ENCODE results near the gene CHI3L1. TPM values are rescaled to one million over a fixed set of nuclear protein-coding genes. Genes with fewer than 3 reads are reported as not detected.
A peak's percentile ranks its signal among the peaks of the same experiment; 100 is the strongest.

Gene CHI3L1
- total and polyA plus RNA-seq, 2 donors from 2014 or later, result 49.5 to 96.6 TPM

GRCh38 chr1:203215573-203215972 lies 29.1 kb upstream of the CHI3L1 start:
- FAIRE-seq, result no peak
- intact Hi-C loops (cut with DNase I), result loop anchor here (5.0 kb wide), 2 partner anchors 98 to 173 kb away; no protein-coding TSS in a partner anchor
- Histone ChIP-seq H3K4me1 (ENCODE audit: control insufficient read depth in 2 of 3, insufficient read depth in 2 of 3, low read depth in 1 of 3, low read length in 3 of 3) (no peaks in the 10 kb centered on the region), H3K27me3 (ENCODE audit: control insufficient read depth, insufficient read depth, low read length) (no peaks in the 10 kb centered on the region), H3K36me3 (ENCODE audit: control insufficient read depth in 2 of 3, insufficient read depth in 3 of 3, low read length in 3 of 3) (no peaks in the 10 kb centered on the region), H3K9me3 (ENCODE audit: control insufficient read depth in 2 of 3, insufficient read depth in 1 of 3, low read length in 3 of 3) (no peaks in the 10 kb centered on the region), H3K27ac (ENCODE audit: low read depth in 2 of 2, low read length in 2 of 2) (no peak overlapping the region), H3K4me3 (ENCODE audit: low read length in 3 of 3) (no peak overlapping the region), H3K9ac (ENCODE audit: low read length in 3 of 3) (no peak overlapping the region)
- peak in 1 of 5 donors; percentile 5 for DNase-seq
- no peak for TF ChIP-seq CTCF (IDR thresholded peaks at IDR 0.05; ENCODE audit: borderline replicate concordance, extremely low read depth, insufficient read depth)

- Histone ChIP-seq H3K9ac (ENCODE audit: low read length in 3 of 3) (no peak overlapping the region), H3K4me3 (ENCODE audit: low read length in 3 of 3) (no peak overlapping the region), H3K36me3 (ENCODE audit: control insufficient read depth in 2 of 3, insufficient read depth in 3 of 3, low read length in 3 of 3) (no peaks in the 10 kb centered on the region), H3K4me1 (ENCODE audit: control insufficient read depth in 2 of 3, insufficient read depth in 2 of 3, low read depth in 1 of 3, low read length in 3 of 3) (no peaks in the 10 kb centered on the region), H3K27ac (ENCODE audit: low read depth in 2 of 2, low read length in 2 of 2) (no peak overlapping the region), H3K9me3 (ENCODE audit: control insufficient read depth in 2 of 3, insufficient read depth in 1 of 3, low read length in 3 of 3) (no peaks in the 10 kb centered on the region), H3K27me3 (ENCODE audit: control insufficient read depth, insufficient read depth, low read length) (no peaks in the 10 kb centered on the region)
- TF ChIP-seq CTCF (IDR thresholded peaks at IDR 0.05; ENCODE audit: borderline replicate concordance, extremely low read depth, insufficient read depth), result no peak
- intact Hi-C loops (cut with DNase I), result loop anchor here (5.0 kb wide), 2 partner anchors 98 to 173 kb away; no protein-coding TSS in a partner anchor
- FAIRE-seq (no peak), DNase-seq (no peak)
Observed at GRCh38 chr1:203214871-203215270, 28.4 kb upstream of the CHI3L1 start.

GRCh38 chr1:203213126-203213525 lies 26.6 kb upstream of the CHI3L1 start:
- Histone ChIP-seq H3K4me3 (ENCODE audit: low read length in 3 of 3) (no peak overlapping the region), H3K27me3 (ENCODE audit: control insufficient read depth, insufficient read depth, low read length) (no peaks in the 10 kb centered on the region), H3K27ac (ENCODE audit: low read depth in 2 of 2, low read length in 2 of 2) (no peak overlapping the region), H3K9me3 (ENCODE audit: control insufficient read depth in 2 of 3, insufficient read depth in 1 of 3, low read length in 3 of 3) (no peaks in the 10 kb centered on the region), H3K9ac (ENCODE audit: low read length in 3 of 3) (no peak overlapping the region), H3K4me1 (ENCODE audit: control insufficient read depth in 2 of 3, insufficient read depth in 2 of 3, low read depth in 1 of 3, low read length in 3 of 3) (no peaks in the 10 kb centered on the region), H3K36me3 (ENCODE audit: control insufficient read depth in 2 of 3, insufficient read depth in 3 of 3, low read length in 3 of 3) (no peaks in the 10 kb centered on the region)
- FAIRE-seq (no peak), DNase-seq (no peak)
- intact Hi-C loops (cut with DNase I), result no loop called here
- no peak for TF ChIP-seq CTCF (IDR thresholded peaks at IDR 0.05; ENCODE audit: borderline replicate concordance, extremely low read depth, insufficient read depth)

GRCh38 chr1:203211812-203212211 lies 25.3 kb upstream of the CHI3L1 start:
- DNase-seq (no peak), FAIRE-seq (no peak)
- intact Hi-C loops (cut with DNase I), result no loop called here
- TF ChIP-seq CTCF (IDR thresholded peaks at IDR 0.05; ENCODE audit: borderline replicate concordance, extremely low read depth, insufficient read depth), result no peak
- H3K4me1 ChIP-seq (ENCODE audit: control insufficient read depth in 2 of 3, insufficient read depth in 2 of 3, low read depth in 1 of 3, low read length in 3 of 3), result no peaks in the 10 kb centered on the region
- no peaks in the 10 kb centered on the region for H3K9me3 ChIP-seq (ENCODE audit: control insufficient read depth in 2 of 3, insufficient read depth in 1 of 3, low read length in 3 of 3)
- H3K27ac ChIP-seq (ENCODE audit: low read depth in 2 of 2, low read length in 2 of 2), result no peak overlapping the region
- no peak overlapping the region for H3K9ac ChIP-seq (ENCODE audit: low read length in 3 of 3)
- no peaks in the 10 kb centered on the region for H3K27me3 ChIP-seq (ENCODE audit: control insufficient read depth, insufficient read depth, low read length)
- no peak overlapping the region for H3K4me3 ChIP-seq (ENCODE audit: low read length in 3 of 3)
- no peaks in the 10 kb centered on the region for H3K36me3 ChIP-seq (ENCODE audit: control insufficient read depth in 2 of 3, insufficient read depth in 3 of 3, low read length in 3 of 3)
